Measurements from ENCODE around the gene ENC1. TPM values are rescaled to one million over a fixed set of nuclear protein-coding genes. Genes with fewer than 3 reads are reported as not detected.

Gene ENC1
- total RNA-seq, 1 experiment from 2014 or later: 31.3 TPM

DNA sequence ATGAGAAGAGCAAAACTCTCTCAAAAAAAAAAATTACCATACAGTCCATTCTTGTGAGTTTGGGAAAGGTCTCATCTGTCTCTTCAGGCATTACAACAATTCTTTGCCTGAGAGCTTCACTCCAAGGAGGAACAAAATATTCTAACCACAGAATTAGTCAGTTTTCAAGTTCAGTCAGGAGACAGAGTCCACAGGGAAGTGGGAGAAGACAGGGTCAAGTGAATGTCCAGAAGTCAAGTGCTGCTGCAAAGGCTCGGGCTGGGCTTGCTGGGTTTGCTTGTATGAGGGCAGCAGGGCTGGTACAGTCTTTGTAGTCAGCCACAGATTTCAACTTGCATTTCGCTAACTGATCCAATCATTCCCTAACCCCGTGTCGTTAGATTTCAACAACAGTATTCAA is 26.9 kb upstream of the ENC1 start:
- no peaks in the 10 kb centered on the region for H3K27me3 ChIP-seq (replicated peaks)
- H3K4me1 ChIP-seq (replicated peaks): peaks cover 5% of the 10 kb centered on the region; the same call in 1 of the 2 replicates
- H3K4me3 ChIP-seq: no peak overlapping the region
- H3K9me3 ChIP-seq (replicated peaks): no peaks in the 10 kb centered on the region
- no peak for DNase-seq (ENCODE audit: low read depth in 1 of 2, low spot score in 2 of 2)
- H3K27ac ChIP-seq: no peak overlapping the region
- H3K36me3 ChIP-seq: no peaks in the 10 kb centered on the region

DNA sequence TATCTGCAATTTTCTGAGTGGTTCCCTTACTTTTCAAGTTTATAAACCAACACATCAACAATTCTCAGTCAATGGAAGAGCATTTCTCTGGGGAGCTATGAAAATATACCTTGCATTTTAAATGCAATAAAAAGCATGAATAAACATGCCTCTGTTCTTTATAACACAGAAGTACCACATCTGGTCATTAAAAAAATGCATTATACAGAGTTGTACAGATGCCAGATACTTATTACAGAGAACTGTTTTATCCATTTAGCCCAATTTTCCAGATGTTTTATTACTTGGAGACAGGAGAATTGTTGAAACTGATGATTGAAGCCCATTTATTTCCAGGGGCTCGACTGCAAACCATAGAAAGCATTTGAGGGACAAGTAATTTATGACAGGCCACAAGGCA is 25.3 kb upstream of the ENC1 start:
- H3K9me3 ChIP-seq (replicated peaks): no peaks in the 10 kb centered on the region
- no peak for DNase-seq (ENCODE audit: low read depth in 1 of 2, low spot score in 2 of 2)
- H3K27me3 ChIP-seq (replicated peaks): no peaks in the 10 kb centered on the region
- H3K27ac ChIP-seq: no peak overlapping the region
- H3K4me3 ChIP-seq: no peak overlapping the region
- peaks cover 5% of the 10 kb centered on the region; the same call in 1 of the 2 replicates for H3K4me1 ChIP-seq (replicated peaks)
- no peaks in the 10 kb centered on the region for H3K36me3 ChIP-seq

- H3K9me3 ChIP-seq (replicated peaks): no peaks in the 10 kb centered on the region
- peaks cover 7% of the 10 kb centered on the region for H3K4me1 ChIP-seq (replicated peaks)
- H3K4me3 ChIP-seq: no peak overlapping the region
- DNase-seq (ENCODE audit: low read depth in 1 of 2, low spot score in 2 of 2): no peak
- no peaks in the 10 kb centered on the region for H3K27me3 ChIP-seq (replicated peaks)
- H3K27ac ChIP-seq: no peak overlapping the region
- no peaks in the 10 kb centered on the region for H3K36me3 ChIP-seq
These were observed 24.7 kb upstream of the ENC1 start for GRCh38 chr5:74665273-74665672.

DNA sequence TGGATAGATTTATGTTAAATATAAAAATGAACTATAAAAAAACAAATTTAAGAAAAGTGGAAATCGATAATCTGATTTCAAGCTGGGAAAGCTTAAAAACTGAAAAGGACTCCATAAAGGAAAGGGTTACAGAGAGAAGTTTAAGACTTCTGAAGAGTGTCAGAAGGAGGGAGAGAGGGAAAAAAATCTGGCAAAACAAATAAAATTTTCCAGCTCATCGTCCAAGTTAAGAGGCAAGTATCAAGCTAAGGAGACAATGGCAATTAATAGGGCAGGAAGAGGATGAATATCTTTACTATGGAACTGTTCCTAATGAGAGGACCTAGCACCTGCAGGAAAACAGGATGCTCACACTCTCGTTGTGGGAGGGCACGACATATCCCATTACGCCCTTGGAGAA is 24.0 kb upstream of the ENC1 start:
- H3K27me3 ChIP-seq (replicated peaks): no peaks in the 10 kb centered on the region
- H3K9me3 ChIP-seq (replicated peaks): no peaks in the 10 kb centered on the region
- no peak overlapping the region for H3K27ac ChIP-seq
- H3K4me3 ChIP-seq: no peak overlapping the region
- H3K36me3 ChIP-seq: no peaks in the 10 kb centered on the region
- no peak for DNase-seq (ENCODE audit: low read depth in 1 of 2, low spot score in 2 of 2)
- H3K4me1 ChIP-seq (replicated peaks): peaks cover 10% of the 10 kb centered on the region

GRCh38 chr5:74660873-74661272 is 20.3 kb upstream of the ENC1 start:
- Histone ChIP-seq H3K9me3 (replicated peaks) (no peaks in the 10 kb centered on the region), H3K27ac (no peak overlapping the region), H3K4me1 (replicated peaks) (peaks cover 6% of the 10 kb centered on the region), H3K36me3 (no peaks in the 10 kb centered on the region), H3K27me3 (replicated peaks) (no peaks in the 10 kb centered on the region), H3K4me3 (no peak overlapping the region)
- no peak for DNase-seq (ENCODE audit: low read depth in 1 of 2, low spot score in 2 of 2)

DNA sequence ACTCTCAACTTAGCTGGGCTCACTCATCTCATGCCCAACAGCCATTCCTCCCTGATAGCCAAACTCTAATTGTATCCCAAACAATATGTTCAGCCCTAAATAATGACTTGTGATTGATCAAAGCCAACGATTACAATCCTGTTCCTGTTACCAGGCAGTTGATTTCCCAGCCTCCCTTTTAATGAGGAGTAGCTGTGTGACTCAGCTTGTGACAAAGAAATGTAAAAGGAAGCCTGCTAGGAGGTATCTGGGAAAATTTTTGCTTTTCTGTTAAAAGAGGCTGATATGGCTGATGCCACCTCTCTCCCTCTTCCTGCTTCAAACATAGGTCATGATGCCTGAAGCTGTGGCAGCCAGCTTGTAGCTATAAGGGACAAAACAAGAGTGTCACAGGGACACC is 19.6 kb upstream of the ENC1 start:
- DNase-seq (ENCODE audit: low read depth in 1 of 2, low spot score in 2 of 2): no peak
- Histone ChIP-seq H3K36me3 (no peaks in the 10 kb centered on the region), H3K27ac (no peak overlapping the region), H3K27me3 (replicated peaks) (no peaks in the 10 kb centered on the region), H3K9me3 (replicated peaks) (no peaks in the 10 kb centered on the region), H3K4me1 (replicated peaks) (peaks cover 6% of the 10 kb centered on the region), H3K4me3 (no peak overlapping the region)

GRCh38 chr5:74659172-74659571 is 18.6 kb upstream of the ENC1 start:
- Histone ChIP-seq H3K4me1 (replicated peaks) (peaks cover 6% of the 10 kb centered on the region), H3K9me3 (replicated peaks) (no peaks in the 10 kb centered on the region), H3K36me3 (no peaks in the 10 kb centered on the region), H3K27me3 (replicated peaks) (no peaks in the 10 kb centered on the region), H3K4me3 (no peak overlapping the region), H3K27ac (no peak overlapping the region)
- no peak for DNase-seq (ENCODE audit: low read depth in 1 of 2, low spot score in 2 of 2)

GRCh38 chr5:74657165-74657564 is 16.6 kb upstream of the ENC1 start:
- H3K27me3 ChIP-seq (replicated peaks): no peaks in the 10 kb centered on the region
- no peaks in the 10 kb centered on the region for H3K36me3 ChIP-seq
- no peak overlapping the region for H3K4me3 ChIP-seq
- no peaks in the 10 kb centered on the region for H3K9me3 ChIP-seq (replicated peaks)
- no peak overlapping the region for H3K27ac ChIP-seq
- no peak for DNase-seq (ENCODE audit: low read depth in 1 of 2, low spot score in 2 of 2)
- peaks cover 6% of the 10 kb centered on the region for H3K4me1 ChIP-seq (replicated peaks)

- no peaks in the 10 kb centered on the region for H3K27me3 ChIP-seq (replicated peaks)
- no peak for DNase-seq (ENCODE audit: low read depth in 1 of 2, low spot score in 2 of 2)
- peaks cover 6% of the 10 kb centered on the region for H3K4me1 ChIP-seq (replicated peaks)
- H3K4me3 ChIP-seq: no peak overlapping the region
- no peak overlapping the region for H3K27ac ChIP-seq
- no peaks in the 10 kb centered on the region for H3K9me3 ChIP-seq (replicated peaks)
- H3K36me3 ChIP-seq: no peaks in the 10 kb centered on the region
These were observed 15.2 kb upstream of the ENC1 start for GRCh38 chr5:74655716-74656115.

DNA sequence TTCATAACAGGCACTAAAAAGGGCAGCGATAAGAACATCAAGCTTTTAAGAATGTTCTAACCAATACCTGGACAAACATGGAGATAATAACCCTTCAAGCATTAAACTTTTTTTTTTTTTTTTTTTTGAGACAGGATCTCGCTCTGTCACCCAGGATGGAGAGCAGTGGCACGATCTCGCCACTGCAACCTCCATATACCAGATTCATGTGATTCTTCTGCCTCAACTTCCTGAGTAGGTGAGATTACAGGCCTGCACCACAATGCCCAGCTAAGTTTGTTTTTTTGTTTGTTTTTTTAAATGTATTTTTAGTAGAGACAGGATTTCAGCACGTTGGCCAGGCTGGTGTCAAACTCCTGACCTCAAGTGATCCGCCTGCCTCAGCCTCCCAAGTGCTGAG is 14.7 kb upstream of the ENC1 start:
- DNase-seq (ENCODE audit: low read depth in 1 of 2, low spot score in 2 of 2): no peak
- Histone ChIP-seq H3K27me3 (replicated peaks) (no peaks in the 10 kb centered on the region), H3K4me3 (no peak overlapping the region), H3K27ac (no peak overlapping the region), H3K9me3 (replicated peaks) (no peaks in the 10 kb centered on the region), H3K36me3 (no peaks in the 10 kb centered on the region), H3K4me1 (replicated peaks) (peaks cover 3% of the 10 kb centered on the region)

GRCh38 chr5:74653991-74654390 is 13.5 kb upstream of the ENC1 start:
- H3K4me3 ChIP-seq: no peak overlapping the region
- no peaks in the 10 kb centered on the region for H3K27me3 ChIP-seq (replicated peaks)
- no peaks in the 10 kb centered on the region for H3K9me3 ChIP-seq (replicated peaks)
- no peak for DNase-seq (ENCODE audit: low read depth in 1 of 2, low spot score in 2 of 2)
- no peaks in the 10 kb centered on the region for H3K36me3 ChIP-seq
- H3K4me1 ChIP-seq (replicated peaks): peaks cover 5% of the 10 kb centered on the region
- H3K27ac ChIP-seq: no peak overlapping the region

DNA sequence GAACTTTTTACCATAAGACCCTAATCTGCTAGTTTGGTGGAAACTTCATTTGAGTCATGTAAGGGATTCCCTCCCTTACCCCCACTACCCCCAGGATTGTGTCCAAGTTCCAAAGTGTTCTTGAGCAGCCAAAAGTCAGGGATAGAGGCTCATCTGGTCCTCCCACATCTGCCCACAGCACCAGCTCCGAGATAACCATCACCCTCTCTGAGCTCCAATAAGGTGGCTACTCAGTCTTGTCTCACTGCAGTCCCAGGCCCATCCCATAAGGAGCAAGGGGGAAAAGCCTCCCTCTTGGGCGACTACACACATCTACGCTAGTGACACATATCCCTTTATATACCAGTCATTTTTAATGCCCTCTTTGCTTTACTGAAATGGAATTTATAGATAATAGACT is 12.0 kb upstream of the ENC1 start:
- no peaks in the 10 kb centered on the region for H3K36me3 ChIP-seq
- H3K4me1 ChIP-seq (replicated peaks): peaks cover 12% of the 10 kb centered on the region
- H3K27ac ChIP-seq: no peak overlapping the region
- no peak for DNase-seq (ENCODE audit: low read depth in 1 of 2, low spot score in 2 of 2)
- no peaks in the 10 kb centered on the region for H3K27me3 ChIP-seq (replicated peaks)
- H3K4me3 ChIP-seq: no peak overlapping the region
- H3K9me3 ChIP-seq (replicated peaks): no peaks in the 10 kb centered on the region

GRCh38 chr5:74651710-74652109 is 11.2 kb upstream of the ENC1 start:
- no peaks in the 10 kb centered on the region for H3K9me3 ChIP-seq (replicated peaks)

DNA sequence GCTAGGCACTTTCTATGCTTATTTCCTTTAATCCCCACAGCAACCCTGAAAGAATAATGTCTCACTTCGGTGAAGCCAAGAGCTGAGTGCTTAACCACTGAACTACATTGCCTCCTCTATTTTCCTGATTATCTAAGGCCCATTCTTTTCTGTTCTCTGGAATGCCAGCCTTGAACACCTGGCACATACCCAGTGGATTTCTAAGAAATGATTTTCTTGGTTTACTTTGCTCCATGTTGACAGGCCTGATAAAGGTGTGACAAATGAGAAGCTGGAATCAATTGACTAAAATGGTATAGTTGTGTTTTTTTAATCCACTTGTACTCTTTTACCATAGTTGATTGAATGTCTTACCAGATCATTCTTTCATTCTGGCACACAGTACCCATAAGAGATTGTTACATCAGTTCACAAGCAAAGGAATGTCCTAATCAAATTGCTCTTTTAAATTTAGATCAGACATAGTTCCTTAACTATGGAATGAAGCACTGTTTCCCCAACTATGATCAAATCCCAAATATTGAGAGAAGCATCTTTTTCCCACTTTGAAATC is 9.0 kb upstream of the ENC1 start:
- no peak for DNase-seq (ENCODE audit: low read depth in 1 of 2, low spot score in 2 of 2)
- H3K36me3 ChIP-seq: no peaks in the 10 kb centered on the region
- no peaks in the 10 kb centered on the region for H3K9me3 ChIP-seq (replicated peaks)
- no peak overlapping the region for H3K4me3 ChIP-seq
- no peaks in the 10 kb centered on the region for H3K27me3 ChIP-seq (replicated peaks)
- H3K4me1 ChIP-seq (replicated peaks): peaks cover 16% of the 10 kb centered on the region
- H3K27ac ChIP-seq: no peak overlapping the region

More at GRCh38 chr5:74651710-74652109, 11.2 kb upstream of the ENC1 start:
- H3K27ac ChIP-seq: no peak overlapping the region
- H3K27me3 ChIP-seq (replicated peaks): no peaks in the 10 kb centered on the region
- DNase-seq (ENCODE audit: low read depth in 1 of 2, low spot score in 2 of 2): no peak
- peaks cover 16% of the 10 kb centered on the region for H3K4me1 ChIP-seq (replicated peaks)
- H3K36me3 ChIP-seq: no peaks in the 10 kb centered on the region
- no peak overlapping the region for H3K4me3 ChIP-seq

DNA sequence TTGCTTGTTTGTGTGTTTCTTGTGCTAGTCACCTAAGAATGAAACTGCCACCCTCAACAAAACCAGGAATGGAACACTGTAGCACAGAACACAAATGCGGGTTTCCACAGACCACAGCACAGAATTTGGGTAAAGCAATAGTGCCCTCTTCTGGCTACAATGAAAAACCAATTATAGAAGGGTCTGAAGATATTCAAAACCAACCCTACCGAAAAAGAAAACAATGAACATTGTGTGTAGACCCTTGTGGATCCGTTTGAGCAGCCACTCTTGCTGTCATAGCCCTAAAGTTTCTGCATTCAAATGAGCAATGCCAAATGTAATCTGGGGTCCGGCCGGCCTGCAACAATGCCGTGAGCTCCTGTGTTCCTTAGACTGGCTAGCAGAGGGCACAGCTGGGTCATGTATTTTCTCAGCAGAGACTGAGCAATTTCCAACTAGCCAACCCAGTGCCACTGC is 8.3 kb upstream of the ENC1 start:
- Histone ChIP-seq H3K27me3 (replicated peaks) (no peaks in the 10 kb centered on the region), H3K4me3 (no peak overlapping the region), H3K36me3 (no peaks in the 10 kb centered on the region; the same call in 1 of the 2 replicates)

More for the DNA sequence above, 8.3 kb upstream of the ENC1 start:
- Histone ChIP-seq H3K4me1 (replicated peaks) (peaks cover 19% of the 10 kb centered on the region), H3K9me3 (replicated peaks) (no peaks in the 10 kb centered on the region), H3K27ac (0 out of 2 replicates have a peak overlapping the region, but pooled peaks have one; percentile 2)
- peak in 1 of 2 experiments; percentile 69 for DNase-seq (ENCODE audit: low read depth in 1 of 2, low spot score in 2 of 2)
